GM23338 (cell line): Measurements from ENCODE around the gene NHSL1. TPM values are rescaled to one million over a fixed set of nuclear protein-coding genes. Genes with fewer than 3 reads are reported as not detected.

Source experiments
- ATAC-seq: fragments of 200-7000 bp; cut with Tn5 transposase; 3 replicates; pipeline ENCODE4 v1.9.1; 2020
- DNase-seq: peaks from one replicate; pipeline ENCODE4 v3.0.0-alpha.2; 2015; ENCODE audit warnings: low spot score
- H2AFZ ChIP-seq: fragments of 200-600 bp; sonication (generic); 2 replicates; pipeline ENCODE4 v1.8.0; 2016; ENCODE audit warnings: antibody characterized with exemption, mild to moderate bottlenecking, moderate library complexity
- H3F3A ChIP-seq: fragments of 200-600 bp; sonication (generic); replicated peaks from 2 replicates; pipeline ENCODE4 v1.8.0; 2017; ENCODE audit warnings: antibody characterized with exemption, mixed run types, low read depth
- H3K27ac ChIP-seq: fragments of 200-600 bp; sonication (generic); 2 replicates; pipeline ENCODE4 v1.6.1; 2016; ENCODE audit warnings: low read depth
- H3K27me3 ChIP-seq: fragments of 200-600 bp; sonication (generic); 2 replicates; pipeline ENCODE4 v1.8.0; 2016; ENCODE audit warnings: mild to moderate bottlenecking, mixed run types, moderate library complexity; ENCODE audit not compliant: insufficient read depth
- H3K36me3 ChIP-seq: fragments of 200-600 bp; sonication (generic); 2 replicates; pipeline ENCODE4 v1.8.0; 2016; ENCODE audit warnings: mild to moderate bottlenecking; ENCODE audit not compliant: insufficient read depth
- H3K4me1 ChIP-seq: fragments of 200-600 bp; sonication (generic); 2 replicates; pipeline ENCODE4 v1.8.0; 2016; ENCODE audit warnings: mild to moderate bottlenecking, moderate library complexity; ENCODE audit not compliant: insufficient read depth
- H3K4me2 ChIP-seq: fragments of 200-600 bp; sonication (generic); 2 replicates; pipeline ENCODE4 v1.7.1; 2017; ENCODE audit warnings: mixed run types
- H3K4me3 ChIP-seq: fragments of 200-600 bp; sonication (generic); 2 replicates; pipeline ENCODE4 v1.6.1; 2016; ENCODE audit warnings: mixed run types
- H3K79me2 ChIP-seq: fragments of 200-600 bp; sonication (generic); replicated peaks from 2 replicates; pipeline ENCODE4 v1.8.0; 2017; ENCODE audit warnings: mild to moderate bottlenecking; ENCODE audit not compliant: insufficient read depth
- H3K9me2 ChIP-seq: fragments of 200-600 bp; sonication (generic); 2 replicates; pipeline ENCODE4 v1.8.0; 2017; ENCODE audit not compliant: insufficient read depth
- H4K20me1 ChIP-seq: fragments of 200-600 bp; sonication (generic); replicated peaks from 2 replicates; pipeline ENCODE4 v1.8.0; 2017; ENCODE audit warnings: mild to moderate bottlenecking; ENCODE audit not compliant: insufficient read depth
- H3K27ac Mint-ChIP-seq: 2 replicates; pipeline ENCODE4 v1.8.0; 2020; ENCODE audit warnings: inconsistent platforms, mild to moderate bottlenecking, moderate library complexity, mixed read lengths
- H3K27me3 Mint-ChIP-seq: 3 replicates; pipeline ENCODE4 v1.8.0; 2022; ENCODE audit warnings: low read depth, mild to moderate bottlenecking, moderate library complexity, mixed read lengths, inconsistent platforms; ENCODE audit not compliant: insufficient read depth, poor library complexity
- H3K36me3 Mint-ChIP-seq: 3 replicates; pipeline ENCODE4 v1.8.0; 2021; ENCODE audit warnings: low read depth, mild to moderate bottlenecking, inconsistent platforms, moderate library complexity, mixed read lengths
- H3K4me1 Mint-ChIP-seq: 3 replicates; pipeline ENCODE4 v1.8.0; 2020; ENCODE audit warnings: mild to moderate bottlenecking, inconsistent platforms, mixed read lengths
- H3K4me3 Mint-ChIP-seq: 3 replicates; pipeline ENCODE4 v1.8.0; 2021; ENCODE audit warnings: moderate library complexity, mild to moderate bottlenecking, inconsistent platforms, mixed read lengths
- H3K9me3 Mint-ChIP-seq: 3 replicates; pipeline ENCODE4 v1.8.0; 2020; ENCODE audit warnings: moderate library complexity, mild to moderate bottlenecking, inconsistent platforms, mixed read lengths
- CTCF ChIP-seq, 2 experiments: fragments of 200-600 bp in 1 of 2; sonication (generic) in 1 of 2; conservative IDR thresholded peaks; 2 replicates each; pipeline versions ENCODE4 v1.5.1 to v1.6.1; 2016 to 2017; ENCODE audit warnings: antibody characterized with exemption in 2 of 2, low read depth in 2 of 2, mild to moderate bottlenecking in 2 of 2, moderate library complexity in 1 of 2
- ETS1 ChIP-seq: IDR thresholded peaks from 2 replicates; pipeline ENCODE4 v1.6.1; 2016; ENCODE audit warnings: antibody characterized with exemption
- EZH2phosphoT487 ChIP-seq: fragments of 200-600 bp; sonication (generic); IDR thresholded peaks from one replicate; pipeline ENCODE4 v1.8.1; 2018; ENCODE audit warnings: antibody characterized with exemption; ENCODE audit not compliant: unreplicated experiment
- NANOG ChIP-seq: IDR thresholded peaks from 2 replicates; pipeline ENCODE4 v1.6.1; 2016; ENCODE audit warnings: antibody characterized with exemption, borderline replicate concordance
- POLR2AphosphoS5 ChIP-seq: IDR thresholded peaks from 2 replicates; pipeline ENCODE4 v1.6.1; 2016; ENCODE audit warnings: antibody characterized with exemption, low read depth
- microRNA-seq: library from miRNA; unstranded; fragments of <30 nt; microRNA quantifications from one replicate; pipeline ENCODE4, GENCODE V29; 2017
- polyA plus RNA-seq: library from polyadenylated mRNA; unstranded; fragments of >200 nt; fragmentation: Nextera tagmentation; extraction: Ambion mirVana; gene quantifications from 2 replicates; pipeline ENCODE4 v1.2.1, GENCODE V29; 2016
- small RNA-seq: library from RNA; depleted of rRNA; stranded (forward); fragments of <200 nt; gene quantifications from one replicate; pipeline ENCODE3, GENCODE V24; 2014; ENCODE audit warnings: low replicate concordance
- total RNA-seq: library from RNA; depleted of rRNA; stranded (reverse); fragments of >200 nt; shearing (Covaris generic); gene quantifications from 2 replicates; pipeline ENCODE4 v1.2.3, GENCODE V29; 2014; rRNA removed

The NHSL1 gene
- total and polyA plus RNA-seq, 2 experiments from 2014 or later: 11.2 to 24.5 TPM

GRCh38 chr6:138372711-138373463, 126.4 kb downstream of the NHSL1 start:
- H3K36me3 ChIP-seq: no peaks in the 10 kb centered on the region
- H3K27me3 Mint-ChIP-seq: peaks cover 2% of the 10 kb centered on the region
- no peaks in the 10 kb centered on the region for H4K20me1 ChIP-seq
- no peaks in the 10 kb centered on the region for H3K36me3 Mint-ChIP-seq
- no peaks in the 10 kb centered on the region for H3K9me2 ChIP-seq
- H3K27ac Mint-ChIP-seq: no peak overlapping the region
- peaks cover 15% of the 10 kb centered on the region for H3K4me1 ChIP-seq
- no peaks in the 10 kb centered on the region; the same call in 1 of the 3 replicates for H3K9me3 Mint-ChIP-seq
- no peak overlapping the region for H3K27ac ChIP-seq
- H3K4me3 Mint-ChIP-seq: no peak overlapping the region
- DNase-seq (no peak), ATAC-seq (no peak)
- no peaks in the 10 kb centered on the region for H3K79me2 ChIP-seq
- no peak overlapping the region for H3K4me3 ChIP-seq
- H2AFZ ChIP-seq: no peak overlapping the region
- H3K4me1 Mint-ChIP-seq: peaks cover 23% of the 10 kb centered on the region; the same call in 2 of the 3 replicates
- TF ChIP-seq NANOG: no peak
- no peak for TF ChIP-seq CTCF (conservative IDR thresholded peaks at IDR 0.05; ENCODE audit: low read depth in 2 of 2)
- TF ChIP-seq EZH2phosphoT487: no peak
- no peak for TF ChIP-seq ETS1
- TF ChIP-seq POLR2AphosphoS5: no peak
- no peak overlapping the region for H3K4me2 ChIP-seq
- H3K27me3 ChIP-seq: no peaks in the 10 kb centered on the region
- H3F3A ChIP-seq: no peaks in the 10 kb centered on the region

Small RNA genes lying within 50 kb of the gene (microRNA-seq; reads per million reads assigned to microRNA genes)
- gene MIR3145: 0.89 reads per million

Small RNA genes lying within 50 kb of the gene (small RNA-seq; reads per million reads assigned to genes)
- gene AL031003.1: not detected
- gene AL391669.1: not detected
- 0.15 reads per million for gene MIR3145

Other genes starting within 250 kb of the NHSL1 start
- not detected in 2 replicates for gene SMIM28, start 121.6 kb downstream of the NHSL1 start, total RNA-seq
- not detected in 2 replicates for gene SMIM28, start 121.6 kb downstream of the NHSL1 start, polyA plus RNA-seq
- gene HEBP2, start 95.3 kb downstream of the NHSL1 start, total RNA-seq: 14.7 and 25.6 TPM in 2 replicates
- gene HEBP2, start 95.3 kb downstream of the NHSL1 start, polyA plus RNA-seq: 118 and 127 TPM in 2 replicates